Neutrophil (primary cell): ENCODE data around the gene NMNAT2.

Experiments used
- H3K27ac ChIP-seq: fragments of 200-600 bp; sonication (generic); 2 replicates; pipeline ENCODE4 v1.5.1; 2016; ENCODE audit warnings: mild to moderate bottlenecking, moderate library complexity
- H3K27me3 ChIP-seq: fragments of 200-600 bp; sonication (generic); 2 replicates; pipeline ENCODE4 v1.6.0; 2016; ENCODE audit warnings: mild to moderate bottlenecking
- H3K36me3 ChIP-seq: fragments of 200-600 bp; sonication (generic); 2 replicates; pipeline ENCODE4 v1.5.1; 2017
- H3K4me1 ChIP-seq, 2 experiments: fragments of 200-600 bp in 1 of 2; sonication (generic) in 1 of 2; 1 replicate in 1 of 2; 2 replicates in 1 of 2; pipeline versions ENCODE4 v1.5.1 to v1.6.1; 2013 to 2016; ENCODE audit warnings: low read depth in 1 of 2, low read length in 1 of 2, mild to moderate bottlenecking in 1 of 2, moderate library complexity in 1 of 2; ENCODE audit not compliant: control insufficient read depth in 1 of 2, insufficient read depth in 1 of 2
- H3K4me3 ChIP-seq, 2 experiments: fragments of 200-600 bp in 1 of 2; sonication (generic) in 1 of 2; 1 replicate in 1 of 2; 2 replicates in 1 of 2; pipeline ENCODE4 v1.5.1; 2013 to 2016; ENCODE audit warnings: low read depth in 1 of 2, low read length in 1 of 2, mild to moderate bottlenecking in 1 of 2, moderate library complexity in 1 of 2
- H3K9me3 ChIP-seq: fragments of 200-600 bp; sonication (generic); 2 replicates; pipeline ENCODE4 v1.5.1; 2016
- CTCF ChIP-seq: fragments of 200-600 bp; sonication (generic); IDR thresholded peaks from 2 replicates; pipeline ENCODE4 v1.5.1; 2016; ENCODE audit warnings: antibody characterized with exemption

The NMNAT2 gene

GRCh38 chr1:183236158-183236725 lies 181.9 kb downstream of the NMNAT2 start:
- Histone ChIP-seq H3K36me3 (no peaks in the 10 kb centered on the region), H3K9me3 (no peaks in the 10 kb centered on the region), H3K4me1 (peaks cover under 1 to 4% of the 10 kb centered on the region in 2 experiments), H3K27ac (no peak overlapping the region), H3K4me3 (no peak overlapping the region), H3K27me3 (no peaks in the 10 kb centered on the region)
- no peak for TF ChIP-seq CTCF

GRCh38 chr1:183235503-183235902 lies 182.7 kb downstream of the NMNAT2 start:
- no peak overlapping the region for H3K27ac ChIP-seq
- no peaks in the 10 kb centered on the region for H3K27me3 ChIP-seq
- TF ChIP-seq CTCF: no peak
- no peak overlapping the region for H3K4me3 ChIP-seq
- H3K36me3 ChIP-seq: no peaks in the 10 kb centered on the region
- no peaks in the 10 kb centered on the region for H3K4me1 ChIP-seq
- no peaks in the 10 kb centered on the region for H3K9me3 ChIP-seq

- no peaks in the 10 kb centered on the region for H3K9me3 ChIP-seq
- H3K4me1 ChIP-seq: no peaks in the 10 kb centered on the region
- H3K4me3 ChIP-seq: no peak overlapping the region
- H3K27me3 ChIP-seq: no peaks in the 10 kb centered on the region
- no peaks in the 10 kb centered on the region for H3K36me3 ChIP-seq
- TF ChIP-seq CTCF: no peak
- H3K27ac ChIP-seq: no peak overlapping the region
These were observed 183.3 kb downstream of the NMNAT2 start for GRCh38 chr1:183234660-183235476.

- Histone ChIP-seq H3K36me3 (no peaks in the 10 kb centered on the region), H3K4me1 (no peaks in the 10 kb centered on the region), H3K27ac (no peak overlapping the region), H3K4me3 (no peak overlapping the region), H3K27me3 (no peaks in the 10 kb centered on the region), H3K9me3 (no peaks in the 10 kb centered on the region)
- no peak for TF ChIP-seq CTCF
These were observed 185.1 kb downstream of the NMNAT2 start for GRCh38 chr1:183233113-183233512.

GRCh38 chr1:183231545-183231944 lies 186.6 kb downstream of the NMNAT2 start:
- H3K36me3 ChIP-seq: no peaks in the 10 kb centered on the region
- H3K9me3 ChIP-seq: no peaks in the 10 kb centered on the region
- H3K4me1 ChIP-seq: no peaks in the 10 kb centered on the region
- no peak for TF ChIP-seq CTCF
- H3K27ac ChIP-seq: no peak overlapping the region
- H3K4me3 ChIP-seq: no peak overlapping the region
- no peaks in the 10 kb centered on the region for H3K27me3 ChIP-seq
